MM.1S (cell line): Measurements from ENCODE around the gene TMEM132D.
"Not testable (repeated sequence)": the region's sequence is repeated elsewhere in the genome, so short reads cannot be mapped to it uniquely, and the experiment has no call there.

Source experiments
- EZH2 ChIP-seq: fragments of 300-600 bp; sonication (generic); optimal IDR thresholded peaks from 2 replicates; pipeline ENCODE3; 2017; ENCODE audit warnings: low read depth, mild to moderate bottlenecking, antibody characterized with exemption, low read length, mixed read lengths
- EZH2phosphoT487 ChIP-seq: fragments of 300-600 bp; sonication (generic); IDR thresholded peaks from 2 replicates; pipeline ENCODE4 v1.6.1; 2018; ENCODE audit warnings: antibody characterized with exemption, low read length
- TF ChIP-seq, protein P1 (sequence below): fragments of 300-600 bp; sonication (generic); IDR thresholded peaks from 2 replicates; pipeline ENCODE4 v1.5.1; 2016; ENCODE audit warnings: antibody characterized with exemption, low read length, mixed read lengths

- TF ChIP-seq, protein P1, sequence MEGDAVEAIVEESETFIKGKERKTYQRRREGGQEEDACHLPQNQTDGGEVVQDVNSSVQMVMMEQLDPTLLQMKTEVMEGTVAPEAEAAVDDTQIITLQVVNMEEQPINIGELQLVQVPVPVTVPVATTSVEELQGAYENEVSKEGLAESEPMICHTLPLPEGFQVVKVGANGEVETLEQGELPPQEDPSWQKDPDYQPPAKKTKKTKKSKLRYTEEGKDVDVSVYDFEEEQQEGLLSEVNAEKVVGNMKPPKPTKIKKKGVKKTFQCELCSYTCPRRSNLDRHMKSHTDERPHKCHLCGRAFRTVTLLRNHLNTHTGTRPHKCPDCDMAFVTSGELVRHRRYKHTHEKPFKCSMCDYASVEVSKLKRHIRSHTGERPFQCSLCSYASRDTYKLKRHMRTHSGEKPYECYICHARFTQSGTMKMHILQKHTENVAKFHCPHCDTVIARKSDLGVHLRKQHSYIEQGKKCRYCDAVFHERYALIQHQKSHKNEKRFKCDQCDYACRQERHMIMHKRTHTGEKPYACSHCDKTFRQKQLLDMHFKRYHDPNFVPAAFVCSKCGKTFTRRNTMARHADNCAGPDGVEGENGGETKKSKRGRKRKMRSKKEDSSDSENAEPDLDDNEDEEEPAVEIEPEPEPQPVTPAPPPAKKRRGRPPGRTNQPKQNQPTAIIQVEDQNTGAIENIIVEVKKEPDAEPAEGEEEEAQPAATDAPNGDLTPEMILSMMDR, result not testable (repeated sequence)
- not testable (repeated sequence) for TF ChIP-seq EZH2, EZH2phosphoT487
Observed at GRCh38 chr12:129189879-129190278, 713.9 kb downstream of the TMEM132D start.
